Stimulated activated naive CD4-positive, alpha-beta T cell (primary cell): ENCODE results near the gene ATP4B.
"Not testable (repeated sequence)": the region's sequence is repeated elsewhere in the genome, so short reads cannot be mapped to it uniquely, and the experiment has no call there.

Experiments used
- DNase-seq, 6 experiments: peaks; one replicate each; lab custom pipeline; 2025; lab: John Stamatoyannopoulos, UW

ATP4B gene

GRCh38 chr13:113624235-113624587 lies 33.8 kb downstream of the ATP4B start:
- DNase-seq = no peak

DNA sequence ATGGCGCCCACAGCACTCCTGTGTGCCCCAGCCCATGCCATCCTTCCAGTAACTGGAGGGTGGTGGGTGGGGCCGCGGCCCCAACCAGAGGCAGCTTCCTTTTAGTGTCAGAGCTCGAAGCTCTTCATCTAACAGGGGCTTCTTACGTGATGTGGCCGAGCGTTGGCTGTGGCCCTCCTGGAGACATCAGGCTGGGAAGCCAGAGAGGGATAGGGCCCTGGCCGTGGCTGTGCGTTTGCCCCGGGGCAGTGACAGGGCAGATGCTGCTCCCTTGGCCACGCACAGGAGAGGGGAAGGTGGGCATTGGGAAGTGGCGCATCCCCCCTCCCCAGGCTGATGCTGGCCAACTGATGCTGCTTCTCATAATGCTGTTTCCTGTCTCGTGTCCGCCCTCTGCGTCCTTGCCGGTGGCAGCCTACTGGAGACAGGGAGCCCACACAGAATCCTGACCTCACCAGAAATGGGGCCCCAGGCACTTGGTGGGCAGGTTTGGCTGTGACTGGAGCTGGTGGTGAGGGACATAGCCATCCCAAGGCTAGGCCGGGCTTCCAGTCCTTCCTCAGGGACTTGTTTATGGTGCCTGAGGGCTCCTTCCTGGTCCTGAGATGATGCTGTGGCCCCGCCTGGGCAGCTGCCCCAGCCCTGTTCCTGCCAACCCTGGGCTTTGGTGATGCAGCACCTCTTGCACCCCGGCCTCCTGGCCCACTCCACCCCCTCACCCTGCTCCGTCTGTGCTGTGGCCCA lies 34.3 kb downstream of the ATP4B start:
- no peak for DNase-seq

GRCh38 chr13:113622791-113623490 lies 35.1 kb downstream of the ATP4B start:
- no peak for DNase-seq

- DNase-seq = not testable (repeated sequence)
Measured at GRCh38 chr13:113621986-113622550, 35.9 kb downstream of the ATP4B start.

- not testable (repeated sequence) for DNase-seq
Measured at GRCh38 chr13:113621498-113621897, 36.5 kb downstream of the ATP4B start.

DNA sequence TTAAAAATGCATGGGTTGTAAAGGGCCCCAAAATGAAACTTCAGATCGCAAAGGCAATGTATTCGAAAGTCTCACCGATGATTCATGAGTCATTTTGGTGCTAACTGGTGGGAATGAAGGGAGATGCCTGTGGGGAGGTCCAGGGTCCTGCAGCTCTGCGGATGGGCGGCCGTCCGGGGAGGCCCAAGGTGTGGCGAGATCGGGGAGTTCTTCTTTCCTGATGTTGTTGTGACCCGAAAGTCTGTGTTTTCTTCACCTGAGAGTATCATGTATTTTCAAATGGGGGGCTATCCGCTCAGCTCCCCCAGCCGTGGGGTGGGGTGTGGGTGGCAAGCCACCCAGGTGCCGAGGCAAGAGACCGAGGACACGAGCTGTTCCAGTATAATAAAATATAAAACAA lies 37.0 kb downstream of the ATP4B start:
- no peak for DNase-seq

- DNase-seq = no peak
Measured at GRCh38 chr13:113620036-113620796, 37.8 kb downstream of the ATP4B start.

GRCh38 chr13:113618455-113618854 lies 39.5 kb downstream of the ATP4B start:
- no peak for DNase-seq

DNA sequence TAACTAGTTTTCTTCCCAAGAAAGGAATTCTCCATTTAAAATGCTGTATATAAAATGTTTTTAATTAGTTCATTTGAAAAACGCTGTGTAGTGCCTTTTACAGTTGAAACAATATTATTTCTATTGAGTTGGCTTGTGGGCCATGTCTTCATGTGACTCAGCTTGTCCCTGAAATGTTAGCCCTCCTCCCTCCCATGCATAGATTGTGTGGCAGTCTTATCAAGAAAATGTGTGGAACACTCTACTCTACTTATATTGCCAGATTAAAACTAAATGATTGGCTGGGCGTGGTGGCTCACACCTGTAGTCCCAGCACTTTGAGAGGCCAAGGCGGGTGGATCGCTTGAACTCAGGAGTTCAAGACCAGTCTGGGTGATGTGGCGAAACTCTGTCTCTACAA lies 40.0 kb downstream of the ATP4B start:
- DNase-seq = no peak

DNA sequence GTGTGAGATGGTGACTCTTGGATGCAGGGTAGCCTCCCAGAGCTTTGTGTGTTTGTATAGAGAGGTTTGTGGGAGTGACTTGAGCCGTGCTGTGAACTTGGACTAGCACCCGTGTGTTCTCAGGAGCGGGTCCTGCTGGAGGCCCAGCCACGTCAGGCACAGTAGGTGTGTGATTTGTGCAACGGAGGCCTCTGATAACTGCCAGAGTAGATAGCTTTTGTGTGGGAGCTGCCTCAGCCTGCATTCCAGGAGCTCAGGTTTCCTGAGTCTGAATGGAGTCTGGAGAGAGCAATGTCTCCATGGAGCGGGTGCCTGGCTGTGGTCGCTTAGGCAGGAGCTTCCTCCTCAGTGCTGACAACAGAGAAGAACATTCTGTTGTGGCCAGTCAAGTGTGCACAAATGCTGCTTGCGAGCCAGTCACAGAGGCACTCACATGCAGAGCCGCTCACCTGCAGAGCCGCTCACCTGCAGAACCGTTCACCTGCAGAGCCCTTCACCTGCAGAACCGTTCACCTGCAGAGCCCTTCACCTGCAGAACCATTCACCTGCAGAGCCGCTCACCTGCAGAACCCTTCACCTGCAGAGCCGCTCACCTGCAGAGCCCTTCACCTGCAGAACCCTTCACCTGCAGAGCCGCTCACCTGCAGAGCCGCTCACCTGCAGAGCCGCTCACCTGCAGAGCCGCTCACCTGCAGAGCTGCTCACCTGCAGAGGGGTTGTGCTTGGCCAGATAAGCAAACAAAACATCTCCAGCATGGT lies 40.8 kb downstream of the ATP4B start:
- no peak for DNase-seq

DNA sequence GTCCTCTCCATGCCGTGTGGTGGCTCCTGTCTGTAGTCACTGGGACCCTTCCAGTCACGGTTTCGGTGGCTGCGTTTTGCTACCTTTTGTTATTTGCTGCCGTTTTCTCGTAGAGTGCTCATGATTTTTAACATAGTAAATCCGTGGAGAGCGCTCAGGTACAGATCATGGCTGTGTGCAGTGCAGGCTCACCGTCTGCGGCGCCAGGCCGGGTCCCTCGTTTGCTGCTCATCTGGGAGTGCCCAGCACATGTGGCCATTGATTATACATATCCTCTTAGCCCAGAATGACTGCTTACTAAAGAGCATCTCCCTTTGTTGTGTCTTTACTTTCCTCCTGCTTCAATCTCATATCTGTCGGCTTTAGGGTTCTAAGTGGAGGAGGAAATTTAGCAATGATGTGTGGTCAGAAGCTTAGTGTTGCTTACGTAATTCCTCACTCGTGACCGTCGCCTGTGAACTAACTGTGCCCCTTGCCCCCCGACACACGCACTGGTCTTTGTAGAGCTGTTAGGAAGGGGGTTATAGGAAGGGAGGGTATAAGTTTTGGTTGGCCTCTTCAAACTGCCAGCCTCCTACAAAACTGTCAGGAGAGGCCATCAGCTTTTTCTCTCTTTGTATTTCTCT lies 41.6 kb downstream of the ATP4B start:
- DNase-seq = no peak

DNA sequence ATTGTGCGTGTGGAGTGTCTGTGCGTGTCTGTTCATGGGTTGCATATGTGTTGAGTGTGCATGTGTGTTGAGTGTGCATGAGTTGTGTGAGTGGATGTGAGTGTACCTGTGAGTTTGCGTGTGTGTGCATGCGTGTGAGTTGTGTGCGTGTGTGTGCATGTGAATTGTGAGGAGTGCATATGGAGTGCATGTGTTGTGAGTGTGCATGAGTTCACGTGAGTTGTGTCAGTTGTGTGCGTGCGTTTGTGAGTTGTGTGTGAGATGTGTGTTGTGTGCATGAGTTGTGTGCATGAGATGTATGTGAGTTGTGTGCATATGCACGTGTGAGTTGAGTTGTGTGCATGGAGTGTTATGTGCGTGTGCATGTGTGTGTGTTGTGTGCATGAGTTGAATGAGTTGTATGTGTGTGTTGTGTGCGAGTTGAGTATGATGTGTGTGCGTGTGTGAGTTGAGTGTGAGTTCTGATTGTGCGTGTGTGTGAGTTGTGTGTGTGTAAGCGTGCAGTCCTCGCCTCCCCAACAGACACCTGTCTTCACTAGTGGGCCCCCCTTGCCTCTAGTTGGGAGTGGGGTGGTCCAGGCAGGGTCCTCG lies 44.1 kb downstream of the ATP4B start:
- DNase-seq = no peak

DNA sequence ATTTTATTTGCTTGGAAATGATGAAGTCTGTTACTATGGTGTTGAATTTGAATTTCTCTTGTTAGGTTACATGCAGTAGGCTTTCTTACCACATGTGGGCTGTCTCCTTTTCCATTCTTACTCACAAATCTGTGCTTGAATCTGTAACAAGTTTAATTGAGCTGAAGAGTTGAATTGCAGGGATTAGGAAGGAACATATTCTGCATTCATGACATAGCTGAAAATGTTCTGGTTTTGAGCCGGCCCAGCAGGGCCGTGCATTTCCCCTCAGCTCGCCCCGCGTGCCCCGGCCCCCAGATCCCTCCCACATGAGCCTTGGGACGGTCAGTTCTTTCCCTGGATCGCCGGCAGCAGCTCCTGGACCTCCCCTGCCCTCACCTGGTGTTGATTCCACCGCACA lies 45.4 kb downstream of the ATP4B start:
- DNase-seq = no peak

GRCh38 chr13:113611996-113612395 lies 46.0 kb downstream of the ATP4B start:
- DNase-seq = no peak

GRCh38 chr13:113610266-113610665 lies 47.7 kb downstream of the ATP4B start:
- DNase-seq = no peak

GRCh38 chr13:113609616-113610015 lies 48.4 kb downstream of the ATP4B start:
- no peak for DNase-seq

DNA sequence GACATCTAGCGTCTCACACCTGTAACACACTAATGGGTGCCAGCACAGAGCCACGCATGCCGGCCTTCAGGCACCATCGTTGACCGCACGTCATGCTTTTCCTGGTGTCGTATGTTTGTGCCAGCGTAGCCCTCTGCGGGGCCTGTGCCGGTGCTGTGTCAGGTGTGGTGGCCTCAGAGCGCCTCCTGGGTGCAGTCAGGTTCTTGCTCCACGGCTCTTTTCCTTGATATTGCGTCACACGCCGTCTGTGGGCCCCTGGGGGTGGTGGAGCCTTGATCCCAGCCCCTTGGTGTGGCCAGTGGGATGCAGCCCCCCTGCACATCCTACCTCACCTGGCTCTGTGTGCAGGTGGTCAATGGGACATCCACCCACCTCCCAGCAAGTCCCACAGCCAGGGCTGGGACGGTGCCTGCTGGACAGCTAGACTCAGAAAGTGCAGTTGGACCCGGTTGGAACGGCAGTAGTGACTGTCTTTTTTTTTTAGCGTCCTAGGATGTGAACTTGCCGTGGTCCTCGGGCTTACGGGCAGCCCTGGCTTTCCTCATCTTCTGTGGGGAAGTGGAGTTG lies 48.9 kb downstream of the ATP4B start:
- DNase-seq = no peak

DNA sequence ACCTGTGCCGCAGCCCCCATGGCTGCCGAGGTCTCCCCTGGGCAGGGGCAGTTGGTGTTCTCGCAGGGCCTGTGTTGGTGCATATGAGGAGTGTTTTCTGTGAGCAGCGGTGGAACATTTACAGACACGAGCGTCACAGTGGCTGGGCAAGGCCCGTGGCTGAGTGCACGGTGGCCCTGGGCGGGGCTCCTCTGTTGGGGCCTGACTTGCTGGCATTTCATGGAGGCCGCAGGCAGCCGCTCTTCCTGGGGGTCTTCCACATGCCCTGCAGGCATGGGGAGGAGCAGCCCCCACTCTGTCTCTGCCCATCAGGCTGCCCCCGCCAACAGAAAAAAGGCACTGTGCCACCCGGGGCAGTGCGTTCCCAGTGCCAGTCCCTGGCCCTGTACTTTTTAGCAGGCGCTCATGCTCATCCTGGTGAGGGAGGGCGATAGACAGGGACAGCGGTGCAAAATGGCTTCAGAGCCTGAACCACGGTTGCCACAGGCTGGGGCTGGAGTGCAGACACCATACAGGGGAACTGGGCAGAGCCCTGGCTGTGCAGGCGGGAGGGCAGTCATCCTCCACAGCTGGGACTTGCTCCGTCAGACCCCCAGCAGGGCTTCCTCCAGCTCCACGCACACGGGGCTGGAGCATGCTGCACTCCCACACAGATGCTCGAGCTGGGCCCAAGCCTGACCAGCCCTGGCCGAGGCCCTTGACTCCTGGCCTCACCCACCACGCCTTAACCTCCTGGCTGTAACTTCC lies 49.9 kb downstream of the ATP4B start:
- no peak for DNase-seq

DNA sequence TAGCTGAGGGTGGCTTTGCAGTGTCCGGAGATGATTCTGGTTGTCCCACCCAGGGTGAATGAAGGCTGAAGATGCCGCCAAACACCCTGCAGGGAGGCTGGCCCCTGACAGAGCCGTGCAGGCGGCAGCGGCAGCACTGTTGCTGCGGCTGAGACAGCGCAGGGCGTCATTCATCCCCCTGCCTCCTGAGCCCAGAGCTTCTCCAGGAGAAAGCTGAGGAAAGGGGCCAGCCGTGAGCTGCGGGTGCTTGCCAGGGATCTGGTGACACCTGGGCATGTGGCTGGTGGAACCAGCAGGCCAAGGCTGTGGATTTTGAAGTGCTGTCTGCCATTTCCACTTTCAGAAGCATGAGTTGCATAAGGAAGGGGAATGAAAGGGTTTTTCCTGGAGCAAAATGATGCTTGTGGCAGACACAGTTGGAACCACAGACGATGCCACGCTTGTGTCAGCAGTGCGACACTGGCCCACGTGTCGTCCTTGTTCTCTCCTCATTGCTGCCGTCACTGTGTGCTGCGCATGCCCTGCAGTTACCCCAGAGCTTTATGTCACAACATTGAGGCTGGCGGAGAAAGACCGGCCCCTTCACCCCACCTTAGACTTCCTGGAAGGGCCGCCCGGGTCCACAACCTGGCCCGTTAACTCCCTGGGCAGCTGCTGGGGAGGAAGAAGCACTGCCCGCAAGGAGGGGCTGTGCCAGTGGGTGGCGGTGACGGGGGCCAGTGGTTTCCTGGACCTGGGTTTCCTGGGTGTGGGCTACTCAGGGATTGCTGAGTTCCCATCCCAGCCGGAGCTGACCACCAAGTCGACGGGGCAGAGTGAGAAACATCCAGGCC lies 50.7 kb downstream of the ATP4B start:
- DNase-seq = no peak
